ENCODE results near the gene POLR3C.
"Not testable (repeated sequence)": the region's sequence is repeated elsewhere in the genome, so short reads cannot be mapped to it uniquely, and the experiment has no call there.

The POLR3C gene
- 62.9 to 87.0 (median 63.7) reads per million in 4 experiments for total RNA-seq

- DNase-seq = peak; percentile 69
These were observed at the start of gene POLR3C, which contains the start of gene RNF115 for GRCh38 chr1:145823565-145824498. Gene POLR3C (plus strand): TSS chr1:145824200. CDS start chr1:145825777, 1,577 bp downstream. Gene RNF115 (minus strand): TSS chr1:145824095. CDS start chr1:145823873, 222 bp downstream.

GRCh38 chr1:145777357-145778145, 46.4 kb upstream of the POLR3C start:
- DNase-seq = no peak

- no peak for DNase-seq
These were observed 45.9 kb upstream of the POLR3C start for GRCh38 chr1:145778146-145778540.

GRCh38 chr1:145782272-145783099, 41.5 kb upstream of the POLR3C start:
- no peak for DNase-seq

- DNase-seq = no peak
These were observed 39.6 kb upstream of the POLR3C start for GRCh38 chr1:145784409-145784808.

GRCh38 chr1:145785547-145785946, 38.5 kb upstream of the POLR3C start:
- no peak for DNase-seq

- no peak for DNase-seq
These were observed 37.7 kb upstream of the POLR3C start for GRCh38 chr1:145786271-145786670.

- no peak for DNase-seq
These were observed 35.4 kb upstream of the POLR3C start for GRCh38 chr1:145788580-145788979.

GRCh38 chr1:145791860-145792259, 32.1 kb upstream of the POLR3C start:
- not testable (repeated sequence) for DNase-seq

GRCh38 chr1:145792484-145792883, 31.5 kb upstream of the POLR3C start:
- DNase-seq = no peak

- DNase-seq = no peak
These were observed 28.6 kb upstream of the POLR3C start for GRCh38 chr1:145795257-145795881.

GRCh38 chr1:145796753-145797152, 27.2 kb upstream of the POLR3C start:
- no peak for DNase-seq

GRCh38 chr1:145799806-145800205, 24.2 kb upstream of the POLR3C start:
- DNase-seq = no peak

GRCh38 chr1:145804235-145805045, 19.6 kb upstream of the POLR3C start:
- DNase-seq = no peak

GRCh38 chr1:145805057-145805456, 18.9 kb upstream of the POLR3C start:
- DNase-seq = no peak

- no peak for DNase-seq
These were observed 17.6 kb upstream of the POLR3C start for GRCh38 chr1:145806408-145806807.

- no peak for DNase-seq
These were observed 17.2 kb upstream of the POLR3C start for GRCh38 chr1:145806844-145807243.

- not testable (repeated sequence) for DNase-seq
These were observed 10.8 kb upstream of the POLR3C start for GRCh38 chr1:145812977-145813810.

GRCh38 chr1:145818095-145818494, 5.9 kb upstream of the POLR3C start:
- DNase-seq = not testable (repeated sequence)

- DNase-seq = not testable (repeated sequence)
These were observed 1.1 kb upstream of the POLR3C start for GRCh38 chr1:145822779-145823331.
